SH-SY5Y (cell line): ENCODE data around the gene CCDC200.

Experiments
- GATA2 ChIP-seq: IDR thresholded peaks from 2 replicates; pipeline ENCODE4 v1.6.1; 2011; ENCODE audit warnings: mild to moderate bottlenecking, low read depth, low read length
- GATA3 ChIP-seq: IDR thresholded peaks from 2 replicates; pipeline ENCODE4 v1.6.1; 2011; ENCODE audit warnings: low read depth, mild to moderate bottlenecking, low read length, moderate library complexity

DNA sequence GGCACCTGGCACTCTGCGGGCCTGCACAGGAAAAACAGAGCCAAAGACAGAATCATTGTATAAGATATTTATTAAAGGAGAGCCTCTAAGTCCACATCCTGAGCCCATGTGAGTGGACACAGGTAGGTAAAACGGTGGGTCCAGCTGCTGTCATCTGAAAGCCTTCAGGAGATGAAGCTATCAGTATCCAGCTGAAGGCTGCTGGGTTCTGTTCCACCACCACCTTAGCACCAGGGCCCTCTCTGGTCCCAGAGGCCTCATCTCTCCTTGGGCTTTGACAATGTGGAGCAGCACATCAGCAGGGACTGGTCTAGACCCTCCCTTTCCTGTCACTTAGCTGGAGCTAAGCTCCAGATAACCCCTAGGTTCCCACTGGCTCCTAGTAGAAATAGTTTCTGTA lies 9.4 kb downstream of the CCDC200 start:
- TF ChIP-seq GATA2 (no peak), GATA3 (no peak)
